NCI-H1048 (cell line): Measurements from ENCODE around the gene ESPN.
"Not testable (repeated sequence)": the region's sequence is repeated elsewhere in the genome, so short reads cannot be mapped to it uniquely, and the experiment has no call there.

Source experiments
- DNase-seq: peaks from one replicate; lab custom pipeline; 2025; lab: John Stamatoyannopoulos, UW

ESPN gene

GRCh38 chr1:6427441-6428390 lies 3.1 kb downstream of the ESPN start:
- DNase-seq: no peak

- not testable (repeated sequence) for DNase-seq
Measured at GRCh38 chr1:6428453-6428852, 3.9 kb downstream of the ESPN start.

GRCh38 chr1:6429660-6430411 lies 5.3 kb downstream of the ESPN start:
- not testable (repeated sequence) for DNase-seq

- not testable (repeated sequence) for DNase-seq
Measured at GRCh38 chr1:6431645-6432579, 7.3 kb downstream of the ESPN start.

GRCh38 chr1:6434186-6434585 lies 9.6 kb downstream of the ESPN start:
- no peak for DNase-seq

GRCh38 chr1:6435129-6435528 lies 10.6 kb downstream of the ESPN start:
- DNase-seq: no peak

- DNase-seq: no peak
Measured at GRCh38 chr1:6435547-6435946, 11.0 kb downstream of the ESPN start.

GRCh38 chr1:6436277-6436676 lies 11.7 kb downstream of the ESPN start:
- DNase-seq: not testable (repeated sequence)

GRCh38 chr1:6437012-6437700 lies 12.6 kb downstream of the ESPN start:
- DNase-seq: not testable (repeated sequence)

- no peak for DNase-seq
Measured at GRCh38 chr1:6438047-6438525, 13.5 kb downstream of the ESPN start.

GRCh38 chr1:6440198-6441126 lies 15.9 kb downstream of the ESPN start:
- peak; percentile 45 for DNase-seq

GRCh38 chr1:6441586-6441985 lies 17.0 kb downstream of the ESPN start:
- no peak for DNase-seq

- no peak for DNase-seq
Measured at GRCh38 chr1:6443339-6444115, 19.0 kb downstream of the ESPN start.

GRCh38 chr1:6444377-6444776 lies 19.8 kb downstream of the ESPN start:
- DNase-seq: no peak

- no peak for DNase-seq
Measured at GRCh38 chr1:6445062-6445763, 20.6 kb downstream of the ESPN start.

- DNase-seq: not testable (repeated sequence)
Measured at GRCh38 chr1:6445929-6446328, 21.4 kb downstream of the ESPN start.

- no peak for DNase-seq
Measured at GRCh38 chr1:6446665-6447015, 22.1 kb downstream of the ESPN start.

- DNase-seq: no peak
Measured at GRCh38 chr1:6447016-6447817, 22.6 kb downstream of the ESPN start.
